ENCODE measurements around the gene NINJ2. TPM values are rescaled to one million over a fixed set of nuclear protein-coding genes. Genes with fewer than 3 reads are reported as not detected.

NINJ2 gene
- total RNA-seq, 1 experiment from 2014 or later: 1.8 TPM

DNA sequence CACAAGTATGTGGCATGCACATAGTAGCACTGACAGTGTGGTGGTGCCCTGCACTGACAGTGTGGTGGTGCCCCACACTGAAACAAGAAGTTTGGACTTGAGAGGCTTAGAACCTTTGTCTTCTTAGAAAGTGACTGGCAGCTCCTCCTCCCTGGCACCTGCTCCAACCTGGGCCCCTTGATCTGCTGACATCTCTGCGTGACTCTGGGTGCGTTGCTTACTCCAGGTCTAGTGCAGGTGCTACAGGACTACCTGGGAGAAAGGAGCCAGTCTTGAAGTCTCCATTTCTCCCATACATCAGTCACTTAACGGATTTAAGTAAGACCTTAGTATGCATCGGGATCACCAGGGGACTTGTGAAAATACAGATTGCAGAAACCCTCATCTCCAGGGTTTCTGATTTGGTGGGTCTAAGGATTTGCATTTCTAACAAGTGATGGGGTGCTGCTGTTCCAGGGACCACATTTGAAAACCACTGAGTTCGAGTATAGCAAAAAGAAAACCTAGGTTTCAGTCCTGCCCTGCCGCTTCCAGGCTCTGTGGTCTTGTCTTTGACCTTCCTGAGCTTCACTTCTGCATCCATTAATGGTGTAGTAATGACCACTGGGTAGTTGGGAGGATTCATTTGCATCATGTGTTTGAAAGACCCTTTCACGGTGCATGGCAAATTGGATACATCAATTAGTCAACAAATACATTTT, 15.7 kb downstream of the NINJ2 start:
- Histone ChIP-seq H3K4me1 (ENCODE audit: low read length) (peaks cover 61% of the 10 kb centered on the region), H3K79me2 (ENCODE audit: low read length) (no peaks in the 10 kb centered on the region), H3K27ac (ENCODE audit: low read length) (no peak overlapping the region), H2AFZ (ENCODE audit: low read length) (no peak overlapping the region), H3K9me3 (ENCODE audit: low read length) (no peaks in the 10 kb centered on the region), H4K20me1 (ENCODE audit: insufficient read depth, low read depth, low read length) (no peaks in the 10 kb centered on the region), H3K9me2 (replicated peaks; ENCODE audit: insufficient read depth, low read length) (no peaks in the 10 kb centered on the region), H3K27me3 (ENCODE audit: low read length) (no peaks in the 10 kb centered on the region), H3K9ac (ENCODE audit: low read length) (no peak overlapping the region), H3K4me2 (ENCODE audit: low read depth, low read length, poor library complexity, severe bottlenecking) (no peak overlapping the region), H3K4me3 (ENCODE audit: low read length) (no peak overlapping the region), H3K36me3 (ENCODE audit: insufficient read depth, low read length) (no peaks in the 10 kb centered on the region)
- DNase-seq: no peak

GRCh38 chr12:646442-647384, 16.5 kb downstream of the NINJ2 start:
- H3K9ac ChIP-seq (ENCODE audit: low read length): no peak overlapping the region
- H3K36me3 ChIP-seq (ENCODE audit: insufficient read depth, low read length): no peaks in the 10 kb centered on the region
- no peaks in the 10 kb centered on the region for H3K79me2 ChIP-seq (ENCODE audit: low read length)
- H4K20me1 ChIP-seq (ENCODE audit: insufficient read depth, low read depth, low read length): no peaks in the 10 kb centered on the region
- H3K4me3 ChIP-seq (ENCODE audit: low read length): no peak overlapping the region
- no peak overlapping the region for H2AFZ ChIP-seq (ENCODE audit: low read length)
- DNase-seq: no peak
- no peaks in the 10 kb centered on the region for H3K27me3 ChIP-seq (ENCODE audit: low read length)
- no peak overlapping the region for H3K4me2 ChIP-seq (ENCODE audit: low read depth, low read length, poor library complexity, severe bottlenecking)
- peaks cover 67% of the 10 kb centered on the region for H3K4me1 ChIP-seq (ENCODE audit: low read length)
- no peaks in the 10 kb centered on the region for H3K9me2 ChIP-seq (replicated peaks; ENCODE audit: insufficient read depth, low read length)
- H3K9me3 ChIP-seq (ENCODE audit: low read length): no peaks in the 10 kb centered on the region
- no peak overlapping the region for H3K27ac ChIP-seq (ENCODE audit: low read length)

- Histone ChIP-seq H3K4me2 (ENCODE audit: low read depth, low read length, poor library complexity, severe bottlenecking) (no peak overlapping the region), H3K27ac (ENCODE audit: low read length) (no peak overlapping the region), H3K27me3 (ENCODE audit: low read length) (no peaks in the 10 kb centered on the region), H3K36me3 (ENCODE audit: insufficient read depth, low read length) (no peaks in the 10 kb centered on the region), H3K9me2 (replicated peaks; ENCODE audit: insufficient read depth, low read length) (no peaks in the 10 kb centered on the region), H2AFZ (ENCODE audit: low read length) (no peak overlapping the region), H3K4me3 (ENCODE audit: low read length) (no peak overlapping the region), H3K79me2 (ENCODE audit: low read length) (no peaks in the 10 kb centered on the region), H4K20me1 (ENCODE audit: insufficient read depth, low read depth, low read length) (no peaks in the 10 kb centered on the region), H3K9me3 (ENCODE audit: low read length) (no peaks in the 10 kb centered on the region), H3K9ac (ENCODE audit: low read length) (no peak overlapping the region), H3K4me1 (ENCODE audit: low read length) (peaks cover 59% of the 10 kb centered on the region)
- no peak for DNase-seq
Observed at GRCh38 chr12:645563-646071, 17.6 kb downstream of the NINJ2 start.

- Histone ChIP-seq H3K27ac (ENCODE audit: low read length) (no peak overlapping the region), H3K79me2 (ENCODE audit: low read length) (no peaks in the 10 kb centered on the region), H3K27me3 (ENCODE audit: low read length) (no peaks in the 10 kb centered on the region), H3K9ac (ENCODE audit: low read length) (no peak overlapping the region), H3K4me3 (ENCODE audit: low read length) (no peak overlapping the region), H3K4me1 (ENCODE audit: low read length) (peaks cover 53% of the 10 kb centered on the region), H3K9me2 (replicated peaks; ENCODE audit: insufficient read depth, low read length) (no peaks in the 10 kb centered on the region), H2AFZ (ENCODE audit: low read length) (no peak overlapping the region), H3K9me3 (ENCODE audit: low read length) (no peaks in the 10 kb centered on the region), H4K20me1 (ENCODE audit: insufficient read depth, low read depth, low read length) (no peaks in the 10 kb centered on the region), H3K4me2 (ENCODE audit: low read depth, low read length, poor library complexity, severe bottlenecking) (no peak overlapping the region), H3K36me3 (ENCODE audit: insufficient read depth, low read length) (no peaks in the 10 kb centered on the region)
- DNase-seq: no peak
Observed at GRCh38 chr12:644818-645552, 18.3 kb downstream of the NINJ2 start.

DNA sequence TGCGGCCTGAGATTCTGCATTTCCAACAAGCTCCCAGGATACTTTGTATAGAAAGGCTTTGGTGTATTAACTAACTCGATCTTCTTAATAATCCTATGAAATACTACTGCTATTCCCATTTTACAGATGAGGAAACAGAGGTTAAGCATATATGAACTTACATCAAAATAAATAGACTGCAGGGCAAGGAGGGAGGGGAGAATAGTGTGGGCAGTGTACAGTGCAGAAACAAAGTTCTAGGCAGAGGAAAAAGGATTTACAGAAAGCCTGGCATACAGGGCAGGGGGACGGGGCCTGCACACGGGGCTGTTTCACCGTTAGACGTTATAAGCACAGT, 19.0 kb downstream of the NINJ2 start:
- H3K9me3 ChIP-seq (ENCODE audit: low read length): no peaks in the 10 kb centered on the region
- H2AFZ ChIP-seq (ENCODE audit: low read length): 0 out of 2 replicates have a peak overlapping the region, but pooled peaks have one; percentile 47
- H3K9ac ChIP-seq (ENCODE audit: low read length): peak overlapping the region; percentile 87
- no peak for DNase-seq
- no peaks in the 10 kb centered on the region for H4K20me1 ChIP-seq (ENCODE audit: insufficient read depth, low read depth, low read length)
- H3K36me3 ChIP-seq (ENCODE audit: insufficient read depth, low read length): no peaks in the 10 kb centered on the region
- peak overlapping the region; percentile 86 for H3K4me2 ChIP-seq (ENCODE audit: low read depth, low read length, poor library complexity, severe bottlenecking)
- no peaks in the 10 kb centered on the region for H3K9me2 ChIP-seq (replicated peaks; ENCODE audit: insufficient read depth, low read length)
- peak overlapping the region; percentile 74; the same call in 1 of the 2 replicates for H3K4me3 ChIP-seq (ENCODE audit: low read length)
- no peaks in the 10 kb centered on the region for H3K27me3 ChIP-seq (ENCODE audit: low read length)
- no peaks in the 10 kb centered on the region for H3K79me2 ChIP-seq (ENCODE audit: low read length)
- H3K27ac ChIP-seq (ENCODE audit: low read length): no peak overlapping the region
- H3K4me1 ChIP-seq (ENCODE audit: low read length): peaks cover 49% of the 10 kb centered on the region

DNA sequence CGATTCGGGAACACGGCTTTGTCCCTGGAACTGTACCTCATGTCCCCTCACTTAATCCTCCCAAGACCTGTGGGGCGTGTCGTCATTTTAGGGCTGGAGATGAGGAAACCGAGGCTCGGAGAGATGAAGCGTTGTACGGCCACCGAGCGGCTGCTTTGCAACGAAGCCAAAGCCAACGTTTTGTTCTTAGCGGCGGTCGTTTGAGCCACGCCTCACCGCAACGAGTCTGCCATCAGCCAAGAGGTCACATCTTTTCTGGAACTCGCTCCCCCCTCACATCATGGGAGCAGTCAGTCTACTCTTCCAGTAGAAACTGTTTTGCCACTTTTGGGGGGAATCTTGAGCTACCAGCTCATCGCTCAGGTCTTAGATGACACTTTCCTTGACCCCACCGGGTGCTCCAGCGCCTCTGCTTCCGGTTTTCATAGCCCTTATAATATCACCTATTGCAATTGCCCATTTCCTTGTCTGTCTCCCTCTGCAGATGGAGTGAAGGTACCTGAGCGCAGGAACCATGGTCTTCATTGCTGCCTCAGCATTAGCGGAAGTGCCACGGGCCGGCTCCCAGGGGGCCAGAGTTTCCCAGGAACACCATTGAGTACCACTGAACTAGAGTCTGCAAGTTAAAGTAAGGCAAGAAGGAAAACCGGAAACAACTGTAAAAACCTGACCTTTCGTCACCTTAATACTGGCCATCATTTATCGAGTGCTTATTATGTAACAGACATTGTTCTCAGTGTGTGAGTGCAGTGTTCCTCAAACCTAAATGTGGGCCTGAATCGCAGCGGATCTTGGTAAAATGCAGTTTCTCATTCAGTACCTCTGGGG, 19.6 kb downstream of the NINJ2 start:
- H2AFZ ChIP-seq (ENCODE audit: low read length): peak overlapping the region; percentile 47

GRCh38 chr12:642633-643474, 20.4 kb downstream of the NINJ2 start:
- Histone ChIP-seq H2AFZ (ENCODE audit: low read length) (peak overlapping the region; percentile 68), H3K4me2 (ENCODE audit: low read depth, low read length, poor library complexity, severe bottlenecking) (peak overlapping the region; percentile 86), H3K4me1 (ENCODE audit: low read length) (peaks cover 46% of the 10 kb centered on the region)

More for the DNA sequence above, 19.6 kb downstream of the NINJ2 start:
- H3K4me3 ChIP-seq (ENCODE audit: low read length): peak overlapping the region; percentile 74
- H3K9ac ChIP-seq (ENCODE audit: low read length): peak overlapping the region; percentile 87
- H4K20me1 ChIP-seq (ENCODE audit: insufficient read depth, low read depth, low read length): no peaks in the 10 kb centered on the region
- DNase-seq: peak; percentile 74
- peak overlapping the region; percentile 86 for H3K4me2 ChIP-seq (ENCODE audit: low read depth, low read length, poor library complexity, severe bottlenecking)
- no peaks in the 10 kb centered on the region for H3K36me3 ChIP-seq (ENCODE audit: insufficient read depth, low read length)
- H3K27me3 ChIP-seq (ENCODE audit: low read length): no peaks in the 10 kb centered on the region
- H3K9me3 ChIP-seq (ENCODE audit: low read length): no peaks in the 10 kb centered on the region
- H3K4me1 ChIP-seq (ENCODE audit: low read length): peaks cover 47% of the 10 kb centered on the region
- no peaks in the 10 kb centered on the region for H3K9me2 ChIP-seq (replicated peaks; ENCODE audit: insufficient read depth, low read length)
- H3K27ac ChIP-seq (ENCODE audit: low read length): peak overlapping the region; percentile 72
- no peaks in the 10 kb centered on the region for H3K79me2 ChIP-seq (ENCODE audit: low read length)

More at GRCh38 chr12:642633-643474, 20.4 kb downstream of the NINJ2 start:
- H3K9me3 ChIP-seq (ENCODE audit: low read length): no peaks in the 10 kb centered on the region
- peak overlapping the region; percentile 74 for H3K4me3 ChIP-seq (ENCODE audit: low read length)
- H3K27me3 ChIP-seq (ENCODE audit: low read length): no peaks in the 10 kb centered on the region
- H3K9me2 ChIP-seq (replicated peaks; ENCODE audit: insufficient read depth, low read length): no peaks in the 10 kb centered on the region
- no peaks in the 10 kb centered on the region for H3K79me2 ChIP-seq (ENCODE audit: low read length)
- H4K20me1 ChIP-seq (ENCODE audit: insufficient read depth, low read depth, low read length): no peaks in the 10 kb centered on the region
- H3K27ac ChIP-seq (ENCODE audit: low read length): peak overlapping the region; percentile 72
- DNase-seq: peak; percentile 88
- peak overlapping the region; percentile 87 for H3K9ac ChIP-seq (ENCODE audit: low read length)
- H3K36me3 ChIP-seq (ENCODE audit: insufficient read depth, low read length): no peaks in the 10 kb centered on the region
